GM12891 (cell line): ENCODE data around the gene PRR36.

Source experiments
- POLR2A ChIP-seq: IDR thresholded peaks from 2 replicates; pipeline ENCODE4 v1.6.1; 2011; ENCODE audit warnings: low read depth, low read length, control low read depth
- SPI1 ChIP-seq: IDR thresholded peaks from 2 replicates; pipeline ENCODE4 v1.6.1; 2011; ENCODE audit warnings: low read depth, low read length, control low read depth

DNA sequence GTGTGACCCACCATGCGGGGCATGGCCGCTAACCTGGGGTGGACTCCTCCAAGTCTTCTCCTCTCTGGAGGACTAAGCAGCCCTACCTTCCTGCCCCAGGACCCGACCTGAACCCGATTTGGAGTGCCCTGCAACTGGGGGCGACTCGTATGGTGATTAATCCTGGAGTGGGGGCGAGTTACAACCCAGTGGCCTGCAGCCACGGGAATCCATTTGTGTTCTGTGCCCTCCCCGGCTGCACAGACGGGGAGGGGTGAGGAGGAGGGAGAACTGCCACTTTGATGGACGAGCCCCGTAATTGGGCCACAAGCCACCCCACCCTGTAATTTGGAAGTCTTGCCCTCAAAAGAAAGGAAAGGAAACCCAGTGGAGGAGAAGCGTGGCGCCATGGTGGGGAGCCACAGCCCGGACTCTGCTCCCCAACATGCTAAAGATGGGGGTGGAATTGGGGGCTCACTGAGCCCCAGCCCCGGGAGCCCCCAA is 18.0 kb downstream of the PRR36 start:
- TF ChIP-seq SPI1 (no peak), POLR2A (no peak)
